Measurements from ENCODE around the gene CES4A.

DNA sequence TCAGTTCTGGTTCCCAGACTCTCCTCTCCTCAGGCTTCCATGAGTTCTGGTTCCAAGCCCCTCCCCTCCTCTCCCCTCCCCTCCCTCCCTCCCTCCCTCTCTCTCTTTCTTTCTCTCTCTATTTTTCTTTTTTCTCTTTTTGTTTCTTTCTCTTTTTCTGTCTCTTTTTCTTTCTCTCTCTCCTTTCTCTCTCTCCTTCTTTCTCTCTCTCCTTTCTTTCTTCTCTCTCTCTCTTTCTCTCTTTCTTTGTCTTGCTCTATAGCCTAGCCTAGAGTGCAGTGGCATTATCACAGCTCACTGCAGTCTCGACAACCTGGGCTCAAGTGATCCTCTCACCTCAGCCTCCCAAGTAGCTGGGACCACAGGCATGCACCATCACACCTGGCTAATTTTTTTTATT, 28.1 kb upstream of the CES4A start:
- TF ChIP-seq POLR2A (IDR thresholded peaks at IDR 0.05; ENCODE audit: low read length) (no peak), GATA1 (IDR thresholded peaks at IDR 0.05; ENCODE audit: low read depth, low read length) (no peak)

All from erythroblast (primary cell).